Psoas muscle (tissue), 8 donors: ENCODE data around the gene SETDB1. TPM values are rescaled to one million over a fixed set of nuclear protein-coding genes. Genes with fewer than 3 reads are reported as not detected.
A peak's percentile ranks its signal among the peaks of the same experiment; 100 is the strongest.

Experiments
- ATAC-seq, 4 donors: fragments of 200-7000 bp; cut with Tn5 transposase; one replicate each; pipeline ENCODE4 v1.9.1; 2020; ENCODE audit warnings: moderate library complexity in 3 of 4, mild to moderate bottlenecking in 2 of 4
- DNase-seq, 2 donors: peaks; one replicate each; pipeline ENCODE4 v3.0.0-alpha.2; 2020
- H3K27ac ChIP-seq: fragments of 200-600 bp; one replicate; pipeline ENCODE4 v1.8.0; 2022
- H3K27me3 ChIP-seq, 3 donors: fragments of 200-600 bp in 1 of 3; one replicate each; pipeline versions ENCODE4 v1.6.1 to v1.8.0; 2013 to 2022; ENCODE audit warnings: low read length in 2 of 3, mild to moderate bottlenecking in 2 of 3, moderate library complexity in 1 of 3; ENCODE audit not compliant: insufficient read depth in 3 of 3
- H3K36me3 ChIP-seq, 2 donors: fragments of 200-600 bp in 1 of 2; one replicate each; pipeline versions ENCODE4 v1.6.1 to v1.8.0; 2013 to 2022; ENCODE audit warnings: low read depth in 1 of 2, mild to moderate bottlenecking in 1 of 2, moderate library complexity in 1 of 2; ENCODE audit not compliant: insufficient read depth in 1 of 2
- H3K4me1 ChIP-seq: fragments of 200-600 bp; one replicate; pipeline ENCODE4 v1.8.0; 2022
- H3K4me3 ChIP-seq: fragments of 200-600 bp; one replicate; pipeline ENCODE4 v1.8.0; 2022; ENCODE audit warnings: mild to moderate bottlenecking
- H3K9me3 ChIP-seq: fragments of 200-600 bp; one replicate; pipeline ENCODE4 v1.8.0; 2022
- WGBS, 3 donors: extraction: QIAGEN DNeasy Blood & Tissue Kit; methylation state at CpG; one replicate each; pipeline versions ENCODE4 v1.1.6 to v1.1.7; 2013; 5-methylcytosine and 5-hydroxymethylcytosine counted together
- intact Hi-C, 2 donors: fragments of 100-400 bp; cut with DNase I; formaldehyde crosslinking; loops; one replicate each; pipeline versions ENCODE4 v1.11.0 to v1.14.2; 2022
- polyA plus RNA-seq, 3 donors: library from polyadenylated mRNA; stranded (reverse); fragments of 200-250 nt; gene quantifications; one replicate each; pipeline ENCODE4 v1.2.3, GENCODE V29; 2013
- total RNA-seq, 4 donors: library from RNA; stranded (reverse); fragmentation: NEBNext Ultra II Directional in 2 of 4; extraction: Animal tissue kit (Norgen Biotek cat#: 25700) in 2 of 4; gene quantifications; one replicate each; pipeline versions ENCODE4 v1.2.1 to v1.2.4, GENCODE V29; 2021 to 2023
- TF ChIP-seq, protein P1 (sequence below): fragments of 200-600 bp; IDR thresholded peaks from one replicate; pipeline ENCODE4 v1.8.0; 2022; ENCODE audit warnings: antibody characterized with exemption
- donor health status: healthy with polysubstance abuse.
- donor health status: DM: no; HTN: no; CAD: no; lungs with moderate emphysema.
- donor health status: Bipolar disorder and iron deficiency.
- donor health status: healthy.
- donor health status: DM: yes; HTN: yes; CAD: no.
- donor health status: DM: no; HTN: no; CAD: no.
- donor health status: DM: no; HTN: no; CAD: no.
- donor health status: DM: yes; HTN: yes; CAD: no.

The SETDB1 gene
- total and polyA plus RNA-seq, 7 donors: 12.8 to 27.1 (median 19.4) TPM

DNA sequence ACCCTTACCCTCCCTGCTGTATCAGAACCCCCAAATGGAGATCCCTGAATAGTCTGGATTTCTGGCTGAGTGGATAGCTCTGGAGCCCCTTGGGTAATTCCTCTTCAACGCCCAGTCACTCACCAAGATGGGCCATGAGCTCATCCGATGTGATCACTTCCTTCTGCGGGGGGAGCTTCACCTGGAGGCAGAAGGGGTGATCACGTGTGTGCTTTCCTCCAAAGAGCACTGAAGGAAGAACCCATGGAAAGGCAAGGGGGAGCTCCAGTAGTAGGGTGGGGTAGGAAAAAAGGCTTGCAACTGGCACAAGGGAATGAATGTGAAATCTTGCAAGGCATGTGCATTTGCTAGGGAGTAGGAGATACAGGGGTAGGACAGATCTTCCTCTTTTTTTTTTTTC is 75.4 kb downstream of the SETDB1 start:
- H3K4me1 ChIP-seq: peaks cover 29% of the 10 kb centered on the region
- no peaks in the 10 kb centered on the region for H3K9me3 ChIP-seq
- 68 to 79% (median 72%) methylated on average over 4 of the region's 4 CpGs for WGBS, 3 donors
- no peak overlapping the region for H3K27ac ChIP-seq
- no peak for ATAC-seq
- no peaks in the 10 kb centered on the region for H3K27me3 ChIP-seq
- peaks cover 0 to 62% of the 10 kb centered on the region in 2 donors for H3K36me3 ChIP-seq
- intact Hi-C loops: loop anchor here in 1 of 2 donors (5.0 kb wide), 1 partner anchor 74 kb away; the partner anchor contains the start of gene SETDB1
- no peak for DNase-seq
- TF ChIP-seq, protein P1, sequence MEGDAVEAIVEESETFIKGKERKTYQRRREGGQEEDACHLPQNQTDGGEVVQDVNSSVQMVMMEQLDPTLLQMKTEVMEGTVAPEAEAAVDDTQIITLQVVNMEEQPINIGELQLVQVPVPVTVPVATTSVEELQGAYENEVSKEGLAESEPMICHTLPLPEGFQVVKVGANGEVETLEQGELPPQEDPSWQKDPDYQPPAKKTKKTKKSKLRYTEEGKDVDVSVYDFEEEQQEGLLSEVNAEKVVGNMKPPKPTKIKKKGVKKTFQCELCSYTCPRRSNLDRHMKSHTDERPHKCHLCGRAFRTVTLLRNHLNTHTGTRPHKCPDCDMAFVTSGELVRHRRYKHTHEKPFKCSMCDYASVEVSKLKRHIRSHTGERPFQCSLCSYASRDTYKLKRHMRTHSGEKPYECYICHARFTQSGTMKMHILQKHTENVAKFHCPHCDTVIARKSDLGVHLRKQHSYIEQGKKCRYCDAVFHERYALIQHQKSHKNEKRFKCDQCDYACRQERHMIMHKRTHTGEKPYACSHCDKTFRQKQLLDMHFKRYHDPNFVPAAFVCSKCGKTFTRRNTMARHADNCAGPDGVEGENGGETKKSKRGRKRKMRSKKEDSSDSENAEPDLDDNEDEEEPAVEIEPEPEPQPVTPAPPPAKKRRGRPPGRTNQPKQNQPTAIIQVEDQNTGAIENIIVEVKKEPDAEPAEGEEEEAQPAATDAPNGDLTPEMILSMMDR: no peak
- H3K4me3 ChIP-seq: no peak overlapping the region

DNA sequence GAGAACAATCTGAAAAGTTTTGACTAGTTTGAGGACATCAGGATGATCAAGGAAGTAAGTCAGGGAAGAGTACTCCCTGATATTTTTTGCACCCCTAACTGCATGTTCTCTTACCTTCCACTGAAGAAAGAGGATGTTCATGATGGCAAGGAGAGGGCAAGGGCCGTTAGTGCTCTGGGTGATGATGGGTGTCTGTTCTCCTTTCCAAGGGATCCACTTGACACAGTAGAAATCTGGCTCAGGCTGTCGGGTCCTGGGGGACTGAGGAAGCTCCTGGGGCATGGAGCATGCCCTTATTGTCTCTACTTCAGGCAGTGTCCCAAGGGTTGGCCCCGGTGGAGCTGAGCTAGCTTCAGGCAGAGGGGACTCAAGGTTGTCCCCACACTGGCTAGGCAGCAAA is 75.9 kb downstream of the SETDB1 start:
- H3K4me1 ChIP-seq: peaks cover 32% of the 10 kb centered on the region
- H3K27ac ChIP-seq: no peak overlapping the region
- H3K4me3 ChIP-seq: no peak overlapping the region
- intact Hi-C loops: loop anchor here in 1 of 2 donors (5.0 kb wide), 1 partner anchor 75 kb away; the partner anchor contains the start of gene SETDB1
- H3K9me3 ChIP-seq: no peaks in the 10 kb centered on the region
- H3K27me3 ChIP-seq: no peaks in the 10 kb centered on the region
- DNase-seq (no peak), ATAC-seq (no peak)
- TF ChIP-seq, protein P1: no peak
- 77 to 92% (median 82%) methylated on average over 3 of the region's 3 CpGs for WGBS, 3 donors
- H3K36me3 ChIP-seq: peaks cover 0 to 58% of the 10 kb centered on the region in 2 donors

DNA sequence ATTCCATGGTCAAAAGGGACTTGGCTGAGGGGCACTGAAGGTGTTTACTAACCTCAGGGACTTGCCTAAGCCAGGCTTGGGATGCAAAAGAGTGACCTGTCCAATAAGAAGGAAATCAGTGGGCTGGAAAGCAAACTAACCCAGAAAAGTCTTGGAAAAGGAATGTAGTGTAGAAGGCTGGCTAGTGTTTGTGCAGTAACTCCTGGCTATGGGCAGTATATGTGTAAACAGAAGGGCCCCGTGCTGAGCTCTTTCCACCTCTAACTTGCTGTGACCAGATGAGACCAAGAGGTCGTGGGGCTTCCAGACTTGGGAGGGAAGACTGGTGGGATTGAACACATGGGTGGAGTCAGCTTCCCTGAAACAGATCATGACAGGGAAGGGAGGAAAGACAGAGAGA is 76.4 kb downstream of the SETDB1 start:
- H3K4me1 ChIP-seq: peaks cover 37% of the 10 kb centered on the region
- DNase-seq (no peak), ATAC-seq (no peak)
- 23 to 39% (median 32%) methylated on average over 2 of the region's 2 CpGs for WGBS, 3 donors
- peak overlapping the region; percentile 75 for H3K4me3 ChIP-seq
- H3K9me3 ChIP-seq: no peaks in the 10 kb centered on the region
- TF ChIP-seq, protein P1: no peak
- intact Hi-C loops: loop anchor here in 1 of 2 donors (5.0 kb wide), 1 partner anchor 75 kb away; the partner anchor contains the start of gene SETDB1
- H3K27ac ChIP-seq: no peak overlapping the region
- peaks cover 0 to 52% of the 10 kb centered on the region in 2 donors for H3K36me3 ChIP-seq
- H3K27me3 ChIP-seq: no peaks in the 10 kb centered on the region

DNA sequence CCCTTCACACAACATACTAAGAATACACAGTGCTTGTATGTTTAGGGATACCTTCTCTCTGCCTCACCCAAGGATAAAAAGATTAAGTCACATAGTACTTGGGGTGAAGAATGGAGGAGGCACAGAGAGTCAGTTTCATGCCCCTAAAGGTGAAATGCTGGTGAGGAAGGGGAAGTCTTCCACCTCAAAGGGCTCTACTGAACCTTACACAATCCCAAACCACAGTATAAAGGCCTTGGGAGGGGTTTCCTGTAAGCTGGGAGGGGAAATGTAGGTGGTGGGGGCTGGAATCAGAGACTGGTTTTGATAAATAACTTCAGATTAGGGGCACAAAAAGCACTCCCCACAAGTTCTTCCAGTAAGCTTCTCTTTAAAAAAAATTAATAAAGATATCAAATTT is 77.0 kb downstream of the SETDB1 start:
- H3K27ac ChIP-seq: no peak overlapping the region
- H3K9me3 ChIP-seq: no peaks in the 10 kb centered on the region
- peaks cover 42% of the 10 kb centered on the region for H3K4me1 ChIP-seq
- ATAC-seq (no peak), DNase-seq (no peak)
- intact Hi-C loops: loop anchor here in 1 of 2 donors (5.0 kb wide), 1 partner anchor 76 kb away; the partner anchor contains the start of gene SETDB1
- H3K36me3 ChIP-seq: peaks cover 0 to 47% of the 10 kb centered on the region in 2 donors
- H3K4me3 ChIP-seq: peak overlapping the region; percentile 75
- no peaks in the 10 kb centered on the region for H3K27me3 ChIP-seq
- TF ChIP-seq, protein P1: no peak
